HEK293 (cell line): ENCODE measurements around the gene WRNIP1.

Experiments used
- SCRT2 ChIP-seq: fragments of 450-650 bp; formaldehyde crosslinking; IDR thresholded peaks from 2 replicates; pipeline ENCODE4 v1.5.1; 2016; ENCODE audit warnings: missing biosample characterization, missing genetic modification characterization
- TCF7L2 ChIP-seq: IDR thresholded peaks from 2 replicates; pipeline ENCODE4 v1.6.1; 2011; ENCODE audit warnings: low read depth, mild to moderate bottlenecking, inconsistent platforms, low read length, moderate library complexity, borderline replicate concordance
- ZNF133 ChIP-seq: fragments of 450-650 bp; formaldehyde crosslinking; IDR thresholded peaks from 2 replicates; pipeline ENCODE4 v1.5.1; 2016; ENCODE audit warnings: missing biosample characterization, missing genetic modification characterization
- ZNF140 ChIP-seq: fragments of 450-650 bp; formaldehyde crosslinking; IDR thresholded peaks from 2 replicates; pipeline ENCODE4 v1.5.1; 2016; ENCODE audit warnings: missing biosample characterization, missing genetic modification characterization
- ZNF211 ChIP-seq: fragments of 450-650 bp; formaldehyde crosslinking; IDR thresholded peaks from 2 replicates; pipeline ENCODE4 v1.5.1; 2016; ENCODE audit warnings: low read depth, missing biosample characterization, missing genetic modification characterization
- ZNF221 ChIP-seq: fragments of 450-650 bp; formaldehyde crosslinking; IDR thresholded peaks from 2 replicates; pipeline ENCODE4 v1.5.1; 2017; ENCODE audit warnings: missing biosample characterization, missing genetic modification characterization, borderline replicate concordance
- ZNF24 ChIP-seq: fragments of 450-650 bp; formaldehyde crosslinking; IDR thresholded peaks from 2 replicates; pipeline ENCODE4 v1.5.1; 2016; ENCODE audit warnings: missing biosample characterization, missing genetic modification characterization
- ZNF354C ChIP-seq: fragments of 450-650 bp; formaldehyde crosslinking; IDR thresholded peaks from 2 replicates; pipeline ENCODE4 v1.5.1; 2016; ENCODE audit warnings: missing biosample characterization, missing genetic modification characterization, low read depth, borderline replicate concordance
- ZNF416 ChIP-seq: fragments of 450-650 bp; formaldehyde crosslinking; IDR thresholded peaks from 2 replicates; pipeline ENCODE4 v1.5.1; 2016; ENCODE audit warnings: missing biosample characterization, missing genetic modification characterization
- TF ChIP-seq, protein P1 (sequence below): fragments of 450-650 bp; formaldehyde crosslinking; IDR thresholded peaks from 2 replicates; pipeline ENCODE4 v1.5.1; 2016; ENCODE audit warnings: missing biosample characterization, missing genetic modification characterization
- TF ChIP-seq, protein P2 (sequence below): fragments of 450-650 bp; formaldehyde crosslinking; IDR thresholded peaks from 2 replicates; pipeline ENCODE4 v1.5.1; 2016; ENCODE audit warnings: missing biosample characterization, missing genetic modification characterization

- TF ChIP-seq, protein P1, sequence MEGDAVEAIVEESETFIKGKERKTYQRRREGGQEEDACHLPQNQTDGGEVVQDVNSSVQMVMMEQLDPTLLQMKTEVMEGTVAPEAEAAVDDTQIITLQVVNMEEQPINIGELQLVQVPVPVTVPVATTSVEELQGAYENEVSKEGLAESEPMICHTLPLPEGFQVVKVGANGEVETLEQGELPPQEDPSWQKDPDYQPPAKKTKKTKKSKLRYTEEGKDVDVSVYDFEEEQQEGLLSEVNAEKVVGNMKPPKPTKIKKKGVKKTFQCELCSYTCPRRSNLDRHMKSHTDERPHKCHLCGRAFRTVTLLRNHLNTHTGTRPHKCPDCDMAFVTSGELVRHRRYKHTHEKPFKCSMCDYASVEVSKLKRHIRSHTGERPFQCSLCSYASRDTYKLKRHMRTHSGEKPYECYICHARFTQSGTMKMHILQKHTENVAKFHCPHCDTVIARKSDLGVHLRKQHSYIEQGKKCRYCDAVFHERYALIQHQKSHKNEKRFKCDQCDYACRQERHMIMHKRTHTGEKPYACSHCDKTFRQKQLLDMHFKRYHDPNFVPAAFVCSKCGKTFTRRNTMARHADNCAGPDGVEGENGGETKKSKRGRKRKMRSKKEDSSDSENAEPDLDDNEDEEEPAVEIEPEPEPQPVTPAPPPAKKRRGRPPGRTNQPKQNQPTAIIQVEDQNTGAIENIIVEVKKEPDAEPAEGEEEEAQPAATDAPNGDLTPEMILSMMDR (tag by site-specific recombination): no peak
- TF ChIP-seq ZNF354C (tag by site-specific recombination) (no peak), ZNF211 (tag by site-specific recombination) (no peak), ZNF221 (no peak), ZNF24 (tag by site-specific recombination) (no peak), SCRT2 (tag by site-specific recombination) (no peak), ZNF133 (tag by site-specific recombination) (no peak), TCF7L2 (no peak), ZNF140 (tag by site-specific recombination) (no peak), ZNF416 (tag by site-specific recombination) (no peak)
- TF ChIP-seq, protein P2, sequence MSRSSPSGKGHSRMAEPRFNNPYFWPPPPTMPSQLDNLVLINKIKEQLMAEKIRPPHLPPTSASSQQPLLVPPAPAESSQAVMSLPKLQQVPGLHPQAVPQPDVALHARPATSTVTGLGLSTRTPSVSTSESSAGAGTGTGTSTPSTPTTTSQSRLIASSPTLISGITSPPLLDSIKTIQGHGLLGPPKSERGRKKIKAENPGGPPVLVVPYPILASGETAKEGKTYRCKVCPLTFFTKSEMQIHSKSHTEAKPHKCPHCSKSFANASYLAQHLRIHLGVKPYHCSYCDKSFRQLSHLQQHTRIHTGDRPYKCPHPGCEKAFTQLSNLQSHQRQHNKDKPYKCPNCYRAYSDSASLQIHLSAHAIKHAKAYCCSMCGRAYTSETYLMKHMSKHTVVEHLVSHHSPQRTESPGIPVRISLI (tag by site-specific recombination): no peak
Observed at GRCh38 chr6:2780102-2780737, 15.0 kb downstream of the WRNIP1 start.
